ENCODE results near the gene ZNF324B.

Gene ZNF324B

DNA sequence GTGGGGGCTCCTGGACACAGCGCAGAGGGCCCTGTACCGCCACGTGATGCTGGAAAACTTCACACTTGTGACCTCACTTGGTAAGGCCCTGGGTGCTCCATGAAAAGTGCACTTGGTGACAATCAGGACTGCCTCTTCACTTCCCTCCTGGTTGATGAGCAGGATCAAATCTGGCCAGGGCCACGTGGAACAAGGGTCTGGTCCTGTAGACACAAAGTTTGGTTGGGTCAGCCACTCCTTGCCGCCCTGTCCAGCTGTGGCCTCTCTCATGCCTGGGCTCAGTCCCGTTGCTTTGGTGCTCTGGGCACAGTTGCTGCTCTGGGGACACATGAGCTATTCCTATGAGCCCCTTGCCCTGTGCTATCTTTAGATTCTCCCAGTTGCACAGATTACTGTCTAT lies 2.3 kb downstream of the ZNF324B start:
- H3K9me2 ChIP-seq (replicated peaks; ENCODE audit: insufficient read depth, low read length) = no peaks in the 10 kb centered on the region
- no peaks in the 10 kb centered on the region for H3F3A ChIP-seq (ENCODE audit: insufficient read depth, low read length)
- H3K4me1 ChIP-seq (ENCODE audit: low read length) = no peaks in the 10 kb centered on the region
- H3K4me3 ChIP-seq (ENCODE audit: low read length) = no peak overlapping the region
- no peaks in the 10 kb centered on the region for H4K20me1 ChIP-seq (ENCODE audit: insufficient read depth, low read length)
- H2AFZ ChIP-seq (ENCODE audit: low read length) = no peak overlapping the region
- TF ChIP-seq, protein P1, sequence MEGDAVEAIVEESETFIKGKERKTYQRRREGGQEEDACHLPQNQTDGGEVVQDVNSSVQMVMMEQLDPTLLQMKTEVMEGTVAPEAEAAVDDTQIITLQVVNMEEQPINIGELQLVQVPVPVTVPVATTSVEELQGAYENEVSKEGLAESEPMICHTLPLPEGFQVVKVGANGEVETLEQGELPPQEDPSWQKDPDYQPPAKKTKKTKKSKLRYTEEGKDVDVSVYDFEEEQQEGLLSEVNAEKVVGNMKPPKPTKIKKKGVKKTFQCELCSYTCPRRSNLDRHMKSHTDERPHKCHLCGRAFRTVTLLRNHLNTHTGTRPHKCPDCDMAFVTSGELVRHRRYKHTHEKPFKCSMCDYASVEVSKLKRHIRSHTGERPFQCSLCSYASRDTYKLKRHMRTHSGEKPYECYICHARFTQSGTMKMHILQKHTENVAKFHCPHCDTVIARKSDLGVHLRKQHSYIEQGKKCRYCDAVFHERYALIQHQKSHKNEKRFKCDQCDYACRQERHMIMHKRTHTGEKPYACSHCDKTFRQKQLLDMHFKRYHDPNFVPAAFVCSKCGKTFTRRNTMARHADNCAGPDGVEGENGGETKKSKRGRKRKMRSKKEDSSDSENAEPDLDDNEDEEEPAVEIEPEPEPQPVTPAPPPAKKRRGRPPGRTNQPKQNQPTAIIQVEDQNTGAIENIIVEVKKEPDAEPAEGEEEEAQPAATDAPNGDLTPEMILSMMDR (IDR thresholded peaks at IDR 0.05; ENCODE audit: low read length) = no peak
- no peak for TF ChIP-seq EZH2phosphoT487 (IDR thresholded peaks at IDR 0.05; ENCODE audit: low read length)
- no peak for TF ChIP-seq EZH2 (optimal IDR thresholded peaks at IDR 0.05; ENCODE audit: low read depth, low read length)
- no peak overlapping the region for H3K27ac ChIP-seq (ENCODE audit: low read length)
- no peaks in the 10 kb centered on the region for H3K79me2 ChIP-seq (ENCODE audit: low read length)
- H3K36me3 ChIP-seq (replicated peaks; ENCODE audit: insufficient read depth, low read length) = no peaks in the 10 kb centered on the region; the same call in 1 of the 2 replicates
- DNase-seq = no peak
- H3K9ac ChIP-seq (ENCODE audit: low read length) = no peak overlapping the region
- H3K27me3 ChIP-seq (replicated peaks; ENCODE audit: insufficient read depth, low read length) = no peaks in the 10 kb centered on the region
- no peaks in the 10 kb centered on the region for H3K9me3 ChIP-seq (replicated peaks; ENCODE audit: insufficient read depth, low read length)
- no peak overlapping the region for H3K4me2 ChIP-seq (ENCODE audit: low read depth, low read length)

DNA sequence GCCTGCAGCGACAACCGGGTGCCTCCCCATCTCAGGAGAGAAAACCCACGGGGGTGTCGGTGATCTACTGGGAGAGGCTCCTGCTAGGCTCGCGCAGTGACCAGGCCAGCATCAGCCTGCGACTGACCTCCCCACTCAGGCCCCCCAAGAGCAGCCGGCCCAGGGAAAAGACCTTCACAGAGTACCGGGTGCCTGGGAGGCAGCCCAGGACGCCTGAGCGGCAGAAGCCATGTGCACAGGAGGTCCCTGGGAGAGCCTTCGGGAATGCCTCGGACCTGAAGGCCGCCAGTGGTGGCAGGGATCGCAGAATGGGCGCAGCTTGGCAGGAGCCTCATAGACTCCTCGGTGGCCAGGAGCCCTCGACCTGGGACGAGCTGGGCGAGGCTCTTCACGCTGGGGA lies 3.9 kb downstream of the ZNF324B start:
- Histone ChIP-seq H3K36me3 (replicated peaks; ENCODE audit: insufficient read depth, low read length) (no peaks in the 10 kb centered on the region; the same call in 1 of the 2 replicates), H3K4me3 (ENCODE audit: low read length) (no peak overlapping the region), H3K27ac (ENCODE audit: low read length) (no peak overlapping the region)

DNA sequence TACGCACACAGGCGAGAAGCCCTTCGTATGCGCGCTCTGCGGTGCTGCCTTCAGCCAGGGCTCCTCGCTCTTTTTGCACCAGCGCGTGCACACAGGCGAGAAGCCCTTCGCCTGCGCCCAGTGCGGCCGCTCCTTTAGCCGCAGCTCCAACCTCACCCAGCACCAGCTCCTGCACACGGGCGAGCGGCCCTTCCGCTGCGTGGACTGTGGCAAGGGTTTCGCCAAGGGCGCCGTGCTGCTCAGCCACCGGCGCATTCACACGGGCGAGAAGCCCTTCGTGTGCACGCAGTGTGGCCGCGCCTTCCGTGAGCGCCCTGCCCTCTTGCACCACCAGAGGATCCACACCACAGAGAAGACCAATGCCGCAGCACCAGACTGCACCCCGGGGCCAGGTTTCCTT lies 4.7 kb downstream of the ZNF324B start:
- Histone ChIP-seq H3K4me3 (ENCODE audit: low read length) (no peak overlapping the region), H4K20me1 (ENCODE audit: insufficient read depth, low read length) (no peaks in the 10 kb centered on the region), H3K27ac (ENCODE audit: low read length) (no peak overlapping the region), H2AFZ (ENCODE audit: low read length) (no peak overlapping the region), H3K4me2 (ENCODE audit: low read depth, low read length) (no peak overlapping the region), H3K27me3 (replicated peaks; ENCODE audit: insufficient read depth, low read length) (no peaks in the 10 kb centered on the region), H3K9me2 (replicated peaks; ENCODE audit: insufficient read depth, low read length) (no peaks in the 10 kb centered on the region), H3K4me1 (ENCODE audit: low read length) (no peaks in the 10 kb centered on the region), H3K79me2 (ENCODE audit: low read length) (no peaks in the 10 kb centered on the region), H3K36me3 (replicated peaks; ENCODE audit: insufficient read depth, low read length) (no peaks in the 10 kb centered on the region; the same call in 1 of the 2 replicates), H3K9me3 (replicated peaks; ENCODE audit: insufficient read depth, low read length) (no peaks in the 10 kb centered on the region), H3K9ac (ENCODE audit: low read length) (no peak overlapping the region), H3F3A (ENCODE audit: insufficient read depth, low read length) (no peaks in the 10 kb centered on the region)
- TF ChIP-seq, protein P1 (IDR thresholded peaks at IDR 0.05; ENCODE audit: low read length) = no peak
- no peak for TF ChIP-seq EZH2 (optimal IDR thresholded peaks at IDR 0.05; ENCODE audit: low read depth, low read length)
- no peak for TF ChIP-seq EZH2phosphoT487 (IDR thresholded peaks at IDR 0.05; ENCODE audit: low read length)
- no peak for DNase-seq

More for the DNA sequence above, 3.9 kb downstream of the ZNF324B start:
- Histone ChIP-seq H3K79me2 (ENCODE audit: low read length) (no peaks in the 10 kb centered on the region), H3K9ac (ENCODE audit: low read length) (no peak overlapping the region), H4K20me1 (ENCODE audit: insufficient read depth, low read length) (no peaks in the 10 kb centered on the region), H3K9me3 (replicated peaks; ENCODE audit: insufficient read depth, low read length) (no peaks in the 10 kb centered on the region), H3F3A (ENCODE audit: insufficient read depth, low read length) (no peaks in the 10 kb centered on the region), H3K4me2 (ENCODE audit: low read depth, low read length) (no peak overlapping the region), H3K4me1 (ENCODE audit: low read length) (no peaks in the 10 kb centered on the region), H2AFZ (ENCODE audit: low read length) (no peak overlapping the region), H3K9me2 (replicated peaks; ENCODE audit: insufficient read depth, low read length) (no peaks in the 10 kb centered on the region), H3K27me3 (replicated peaks; ENCODE audit: insufficient read depth, low read length) (no peaks in the 10 kb centered on the region)
- no peak for DNase-seq
- TF ChIP-seq EZH2 (optimal IDR thresholded peaks at IDR 0.05; ENCODE audit: low read depth, low read length) = no peak
- TF ChIP-seq, protein P1 (IDR thresholded peaks at IDR 0.05; ENCODE audit: low read length) = no peak
- TF ChIP-seq EZH2phosphoT487 (IDR thresholded peaks at IDR 0.05; ENCODE audit: low read length) = no peak

All from MM.1S (cell line).